LNCAP (cell line): ENCODE data around the gene DSCAML1.

Experiments
- TF ChIP-seq, protein P1 (sequence below): fragments of 450-650 bp; IDR thresholded peaks from 2 replicates; pipeline ENCODE4 v1.5.1; 2017; ENCODE audit warnings: mild to moderate bottlenecking

Gene DSCAML1

DNA sequence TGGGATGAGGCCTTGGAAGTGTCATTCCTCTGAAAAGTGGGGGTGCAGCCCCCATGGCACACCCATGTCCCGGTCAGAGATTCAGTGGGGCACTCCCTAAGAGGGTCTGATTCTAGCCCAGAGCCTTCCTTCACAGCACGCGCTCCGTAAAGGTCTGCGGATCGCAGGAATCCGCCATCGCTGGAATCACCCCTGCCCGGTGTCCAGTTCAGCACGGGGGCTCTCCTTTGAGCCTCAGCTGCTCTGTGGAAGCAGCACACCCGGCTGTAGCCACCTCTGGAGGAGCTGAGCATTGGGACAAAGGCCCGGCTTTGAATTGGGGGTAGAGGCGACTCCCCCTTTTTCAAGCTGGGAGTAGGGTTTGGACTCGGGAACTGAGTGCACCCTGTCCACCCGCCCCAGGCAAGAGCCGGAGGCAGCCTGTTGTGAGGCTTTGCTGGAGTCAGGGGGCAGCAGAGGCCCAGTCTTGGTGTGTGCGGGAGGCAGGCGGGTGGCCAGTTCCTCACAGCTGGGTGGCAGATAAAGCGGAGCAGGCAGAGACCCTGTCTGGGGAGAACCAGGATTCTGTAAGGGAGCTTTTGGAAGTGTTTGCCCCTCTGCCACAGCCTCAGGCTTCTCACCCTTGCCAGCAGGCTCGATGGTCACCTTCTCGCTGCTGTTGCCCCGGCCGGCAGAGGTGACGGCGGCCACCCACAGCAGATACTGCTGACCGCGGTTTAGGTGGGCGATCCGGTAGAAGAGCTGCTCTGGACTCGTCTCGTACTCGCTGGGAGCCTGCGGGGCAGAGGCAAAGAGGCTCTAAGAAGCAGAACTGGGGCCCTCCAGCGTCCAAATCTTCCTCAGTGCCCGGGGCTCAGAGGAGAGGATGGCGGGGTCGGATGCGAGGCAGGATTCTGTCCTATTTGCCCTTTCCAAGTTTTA is 353.5 kb downstream of the DSCAML1 start:
- TF ChIP-seq, protein P1, sequence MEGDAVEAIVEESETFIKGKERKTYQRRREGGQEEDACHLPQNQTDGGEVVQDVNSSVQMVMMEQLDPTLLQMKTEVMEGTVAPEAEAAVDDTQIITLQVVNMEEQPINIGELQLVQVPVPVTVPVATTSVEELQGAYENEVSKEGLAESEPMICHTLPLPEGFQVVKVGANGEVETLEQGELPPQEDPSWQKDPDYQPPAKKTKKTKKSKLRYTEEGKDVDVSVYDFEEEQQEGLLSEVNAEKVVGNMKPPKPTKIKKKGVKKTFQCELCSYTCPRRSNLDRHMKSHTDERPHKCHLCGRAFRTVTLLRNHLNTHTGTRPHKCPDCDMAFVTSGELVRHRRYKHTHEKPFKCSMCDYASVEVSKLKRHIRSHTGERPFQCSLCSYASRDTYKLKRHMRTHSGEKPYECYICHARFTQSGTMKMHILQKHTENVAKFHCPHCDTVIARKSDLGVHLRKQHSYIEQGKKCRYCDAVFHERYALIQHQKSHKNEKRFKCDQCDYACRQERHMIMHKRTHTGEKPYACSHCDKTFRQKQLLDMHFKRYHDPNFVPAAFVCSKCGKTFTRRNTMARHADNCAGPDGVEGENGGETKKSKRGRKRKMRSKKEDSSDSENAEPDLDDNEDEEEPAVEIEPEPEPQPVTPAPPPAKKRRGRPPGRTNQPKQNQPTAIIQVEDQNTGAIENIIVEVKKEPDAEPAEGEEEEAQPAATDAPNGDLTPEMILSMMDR, result peak; percentile 66

DNA sequence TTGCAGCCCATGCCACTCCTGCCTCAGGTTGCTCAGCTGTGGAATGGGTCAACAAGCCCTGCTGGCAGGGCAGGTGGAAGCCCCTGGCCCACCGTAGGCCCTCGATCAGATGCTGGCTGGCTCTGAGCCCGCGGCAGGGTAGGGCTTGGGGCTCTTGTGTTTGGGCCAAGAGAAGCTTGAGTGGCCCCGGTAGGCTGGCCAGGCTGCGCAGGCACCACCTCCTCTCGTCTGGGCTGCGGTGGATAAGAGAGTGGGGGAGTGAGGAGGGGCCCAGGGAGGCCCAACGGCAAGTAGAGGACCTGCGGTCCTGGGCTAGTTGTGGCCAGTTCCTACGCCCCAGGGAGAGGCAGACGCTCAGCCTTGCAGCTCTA is 354.2 kb downstream of the DSCAML1 start:
- TF ChIP-seq, protein P1, result no peak

DNA sequence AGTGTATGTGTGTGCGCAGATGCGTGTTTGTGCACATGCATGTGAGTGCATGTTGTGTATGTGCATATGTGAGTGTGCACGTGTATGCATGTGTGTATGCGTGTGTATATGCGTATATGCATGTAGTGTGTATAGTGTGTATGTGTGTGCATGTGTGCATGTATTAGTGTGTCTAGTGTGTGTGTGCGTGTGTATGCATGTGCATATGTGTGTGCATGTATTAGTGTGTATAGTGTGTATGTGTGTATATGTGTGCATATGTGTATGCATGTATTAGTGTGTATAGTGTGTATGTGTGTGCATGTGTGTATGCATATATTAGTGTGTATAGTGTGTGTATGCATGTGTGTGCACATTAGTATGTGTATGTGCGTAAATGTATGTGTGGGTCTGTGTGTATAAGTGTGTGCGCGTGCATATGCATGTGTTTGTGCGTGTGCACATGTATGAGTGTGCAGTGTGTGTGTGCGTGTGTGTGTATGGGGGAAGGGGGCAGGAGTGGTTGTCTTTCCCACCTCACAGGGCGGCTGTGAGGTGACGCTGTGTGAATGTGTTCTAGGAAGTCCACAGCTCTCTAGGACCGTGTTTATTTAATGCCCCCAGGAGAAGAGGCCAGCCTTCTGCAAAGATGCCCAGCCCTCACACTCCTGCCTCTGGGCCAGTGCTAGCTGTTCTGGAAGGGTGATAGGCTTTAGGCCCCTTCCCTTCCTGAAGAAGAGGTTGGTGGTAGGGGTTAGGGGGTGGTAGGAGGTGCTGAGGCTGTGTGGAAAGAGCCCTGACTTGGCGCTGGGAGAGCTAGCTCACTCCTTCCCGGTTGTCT is 354.8 kb downstream of the DSCAML1 start:
- TF ChIP-seq, protein P1, result no peak

DNA sequence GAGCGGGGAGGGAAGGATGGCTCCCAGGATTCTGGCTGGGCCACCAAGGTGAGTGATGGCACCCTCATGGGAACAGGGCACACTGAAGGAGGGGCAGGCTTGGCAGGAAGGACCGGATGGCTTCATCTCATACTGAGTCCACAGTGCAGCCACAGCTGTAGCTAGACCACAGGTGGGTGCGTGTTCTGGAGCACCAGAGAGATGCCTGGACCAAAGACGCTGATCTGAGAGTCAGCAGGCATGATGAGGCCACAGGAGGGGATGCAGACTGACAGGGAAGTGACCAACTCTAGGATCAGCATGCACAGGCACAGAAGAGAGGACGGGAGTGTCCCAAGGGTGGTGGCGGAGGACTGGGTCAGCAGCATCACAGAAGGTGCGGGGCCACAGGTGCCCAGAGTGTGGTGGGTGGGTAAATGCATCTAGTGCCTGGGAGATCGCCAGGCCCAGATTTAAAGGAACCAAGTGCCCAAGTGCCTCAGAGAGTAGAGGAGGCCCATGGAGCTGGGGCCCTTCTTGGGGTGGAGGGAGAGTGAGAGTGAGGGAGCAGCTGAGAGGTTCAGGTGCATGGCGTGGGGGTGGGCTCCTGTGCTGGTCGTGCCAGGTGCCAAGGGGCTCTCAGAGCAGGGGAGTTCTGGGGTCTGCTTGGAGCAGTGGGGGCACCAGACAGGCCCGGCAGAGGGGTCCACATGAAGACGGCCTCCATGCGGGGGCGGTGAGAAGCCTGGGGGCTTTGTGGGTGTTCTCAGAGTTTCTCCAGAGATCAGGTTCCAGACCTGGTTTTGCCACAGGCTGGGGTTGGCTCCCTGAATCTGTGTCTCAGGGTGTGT is 355.7 kb downstream of the DSCAML1 start:
- TF ChIP-seq, protein P1, result no peak

DNA sequence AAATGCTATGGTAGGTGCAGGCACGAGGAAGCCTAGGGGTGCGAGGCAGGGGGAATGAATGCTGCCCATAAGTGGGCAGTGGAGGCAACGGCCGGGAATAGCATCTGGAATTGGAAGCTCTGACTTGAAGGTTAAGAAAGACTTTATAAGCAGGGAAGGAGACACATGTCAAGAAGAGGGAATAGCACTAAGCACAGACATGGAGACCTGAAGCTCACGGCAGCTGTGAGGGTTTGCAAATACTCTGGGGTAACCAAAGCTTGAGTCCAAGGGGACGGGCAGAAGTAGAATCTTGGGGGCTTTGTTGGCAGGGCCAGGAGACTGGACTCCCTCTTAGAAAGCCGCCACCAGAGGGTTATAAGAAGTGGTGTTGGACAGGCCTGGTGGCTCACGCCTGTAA is 356.8 kb downstream of the DSCAML1 start:
- TF ChIP-seq, protein P1, result no peak

DNA sequence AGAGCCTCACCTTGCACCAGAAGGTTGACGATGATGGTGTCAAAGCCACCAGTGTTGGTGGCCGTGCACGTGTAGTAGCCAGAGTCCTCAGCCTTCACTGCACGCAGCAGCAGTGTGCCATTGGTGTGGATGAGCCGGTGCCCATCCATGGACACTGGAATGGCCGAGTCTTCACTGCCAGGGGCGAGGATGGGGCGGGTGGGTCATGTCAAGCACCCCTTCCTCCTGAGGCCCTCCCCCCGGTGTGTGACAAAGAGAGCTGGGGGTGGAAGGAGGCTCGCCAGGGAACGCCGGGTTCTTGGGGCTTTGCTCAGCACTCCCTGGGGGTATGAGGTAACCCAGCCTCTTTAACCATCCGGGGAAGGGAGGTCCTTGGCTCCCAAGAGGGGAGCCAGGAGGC is 357.8 kb downstream of the DSCAML1 start:
- TF ChIP-seq, protein P1, result no peak

DNA sequence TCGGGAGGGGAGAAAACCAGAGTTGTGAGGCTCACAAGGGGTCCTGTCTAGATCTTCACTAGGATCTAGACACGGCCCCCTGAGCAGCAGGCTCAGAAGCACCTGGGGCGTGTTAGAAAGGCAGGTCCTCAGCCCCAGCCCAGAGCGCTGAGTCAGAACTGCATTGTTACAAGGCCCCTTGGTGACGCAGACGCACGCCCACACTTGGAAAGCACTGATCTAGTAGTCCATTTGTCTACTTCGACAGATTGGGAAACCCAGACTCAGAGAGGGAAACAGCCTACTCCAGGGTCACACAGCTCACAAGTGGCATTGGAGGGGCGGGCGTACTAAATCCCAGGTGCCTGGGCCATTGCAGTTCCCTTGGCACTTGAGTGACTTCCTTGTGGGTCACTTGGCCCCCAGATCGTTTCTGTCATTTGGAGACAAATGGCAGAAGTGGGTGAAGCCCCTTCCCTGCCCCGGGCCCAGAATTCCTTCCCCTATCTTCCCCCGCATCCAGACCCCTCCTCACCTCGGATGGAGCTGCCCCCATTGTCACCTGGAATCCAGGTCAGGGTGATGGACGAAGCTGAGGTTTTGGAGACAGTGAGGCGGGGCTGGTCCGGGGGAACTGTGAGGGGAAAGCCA is 358.5 kb downstream of the DSCAML1 start:
- TF ChIP-seq, protein P1, result no peak
